IgD-negative memory B cell (primary cell): Measurements from ENCODE around the gene TADA1. TPM values are rescaled to one million over a fixed set of nuclear protein-coding genes. Genes with fewer than 3 reads are reported as not detected.
A peak's percentile ranks its signal among the peaks of the same experiment; 100 is the strongest.

Experiments
- H3K27ac Mint-ChIP-seq, 3 donors: one replicate each; pipeline ENCODE4 v1.8.0; 2020 to 2022; ENCODE audit warnings: mild to moderate bottlenecking in 3 of 3, mixed read lengths in 3 of 3, moderate library complexity in 1 of 3
- H3K27me3 Mint-ChIP-seq: one replicate; pipeline ENCODE4 v1.8.0; 2021; ENCODE audit warnings: mixed read lengths
- H3K36me3 Mint-ChIP-seq: one replicate; pipeline ENCODE4 v1.8.0; 2020; ENCODE audit warnings: mild to moderate bottlenecking, mixed read lengths
- H3K4me1 Mint-ChIP-seq, 3 donors: one replicate each; pipeline ENCODE4 v1.8.0; 2020 to 2022; ENCODE audit warnings: mixed read lengths in 3 of 3, mild to moderate bottlenecking in 1 of 3
- H3K4me3 Mint-ChIP-seq, 4 donors: one replicate each; pipeline ENCODE4 v1.8.0; 2020 to 2022; ENCODE audit warnings: mild to moderate bottlenecking in 4 of 4, mixed read lengths in 4 of 4, moderate library complexity in 3 of 4
- H3K9me3 Mint-ChIP-seq, 3 donors: one replicate each; pipeline ENCODE4 v1.8.0; 2020 to 2021; ENCODE audit warnings: mixed read lengths in 3 of 3, mild to moderate bottlenecking in 1 of 3
- polyA plus RNA-seq: library from polyadenylated mRNA; unstranded; fragments of 300-500 nt; fragmentation: Illumina TruSeq; gene quantifications from one replicate; pipeline ENCODE4 v1.2.3, GENCODE V29; 2021

TADA1 gene
- 14.6 TPM for polyA plus RNA-seq

GRCh38 chr1:166875734-166876539 lies at the start of gene TADA1:
TSS of gene TADA1 (minus strand) at chr1:166876264. CDS start at chr1:166876233, 31 bp downstream.
- Mint-ChIP-seq H3K36me3 (peaks cover 1% of the 10 kb centered on the region), H3K4me3 (peak within 1 kb of the TSS; percentile 88 to 98 (median 98)), H3K27ac (peak within 1 kb of the TSS; percentile 83 to 98 (median 95)), H3K9me3 (peaks cover 0 to 2% (median 0%) of the 10 kb centered on the region in 3 donors), H3K4me1 (peaks cover 22 to 33% (median 22%) of the 10 kb centered on the region in 3 donors), H3K27me3 (no peaks in the 10 kb centered on the region)

- Mint-ChIP-seq H3K27me3 (peaks cover 6% of the 10 kb centered on the region), H3K4me1 (peaks cover 2 to 9% (median 5%) of the 10 kb centered on the region in 3 donors), H3K36me3 (no peaks in the 10 kb centered on the region), H3K4me3 (peak overlapping the region in 1 of 4 donors; percentile 60), H3K9me3 (no peaks in the 10 kb centered on the region), H3K27ac (no peak overlapping the region)
Observed at GRCh38 chr1:166924823-166925541, 48.9 kb upstream of the TADA1 start.

GRCh38 chr1:166920561-166921475 lies 44.8 kb upstream of the TADA1 start:
- Mint-ChIP-seq H3K4me1 (peaks cover 2 to 10% (median 5%) of the 10 kb centered on the region in 3 donors), H3K27me3 (peaks cover 15% of the 10 kb centered on the region), H3K36me3 (no peaks in the 10 kb centered on the region), H3K9me3 (no peaks in the 10 kb centered on the region), H3K27ac (no peak overlapping the region), H3K4me3 (peak overlapping the region in 3 of 4 donors; percentile 74 to 83 (median 81))

- no peak overlapping the region for H3K4me3 Mint-ChIP-seq
- H3K4me1 Mint-ChIP-seq: peaks cover 0 to 4% (median 0%) of the 10 kb centered on the region in 3 donors
- no peaks in the 10 kb centered on the region for H3K9me3 Mint-ChIP-seq
- H3K27me3 Mint-ChIP-seq: peaks cover 15% of the 10 kb centered on the region
- H3K27ac Mint-ChIP-seq: no peak overlapping the region
- peaks cover 1% of the 10 kb centered on the region for H3K36me3 Mint-ChIP-seq
Observed at GRCh38 chr1:166918956-166919316, 42.9 kb upstream of the TADA1 start.

GRCh38 chr1:166918088-166918955 lies 42.3 kb upstream of the TADA1 start:
- Mint-ChIP-seq H3K27ac (no peak overlapping the region), H3K4me1 (peaks cover 0 to 4% (median 0%) of the 10 kb centered on the region in 3 donors), H3K36me3 (peaks cover 1% of the 10 kb centered on the region), H3K9me3 (no peaks in the 10 kb centered on the region), H3K27me3 (peaks cover 16% of the 10 kb centered on the region), H3K4me3 (no peak overlapping the region)

GRCh38 chr1:166915941-166916340 lies 39.9 kb upstream of the TADA1 start:
- Mint-ChIP-seq H3K36me3 (peaks cover 1% of the 10 kb centered on the region), H3K27me3 (peaks cover 14% of the 10 kb centered on the region), H3K4me1 (peaks cover 0 to 4% (median 0%) of the 10 kb centered on the region in 3 donors), H3K27ac (no peak overlapping the region), H3K9me3 (peaks cover 0 to 3% (median 2%) of the 10 kb centered on the region in 3 donors), H3K4me3 (no peak overlapping the region)

- Mint-ChIP-seq H3K4me1 (peaks cover 0 to 3% (median 0%) of the 10 kb centered on the region in 3 donors), H3K9me3 (peaks cover 0 to 3% (median 2%) of the 10 kb centered on the region in 3 donors), H3K4me3 (no peak overlapping the region), H3K27me3 (peaks cover 11% of the 10 kb centered on the region), H3K27ac (no peak overlapping the region), H3K36me3 (peaks cover 1% of the 10 kb centered on the region)
Observed at GRCh38 chr1:166915042-166915441, 39.0 kb upstream of the TADA1 start.

GRCh38 chr1:166914111-166914510 lies 38.0 kb upstream of the TADA1 start:
- no peak overlapping the region for H3K4me3 Mint-ChIP-seq
- H3K9me3 Mint-ChIP-seq: peaks cover 0 to 3% (median 2%) of the 10 kb centered on the region in 3 donors
- peaks cover 6% of the 10 kb centered on the region for H3K27me3 Mint-ChIP-seq
- peaks cover 0 to 1% (median 0%) of the 10 kb centered on the region in 3 donors for H3K4me1 Mint-ChIP-seq
- peaks cover 1% of the 10 kb centered on the region for H3K36me3 Mint-ChIP-seq
- no peak overlapping the region for H3K27ac Mint-ChIP-seq

- Mint-ChIP-seq H3K4me1 (peaks cover 0 to 5% (median 0%) of the 10 kb centered on the region in 3 donors), H3K36me3 (peaks cover 1% of the 10 kb centered on the region), H3K9me3 (peaks cover 0 to 3% (median 2%) of the 10 kb centered on the region in 3 donors), H3K4me3 (no peak overlapping the region), H3K27me3 (peaks cover 6% of the 10 kb centered on the region), H3K27ac (no peak overlapping the region)
Observed at GRCh38 chr1:166911624-166912023, 35.6 kb upstream of the TADA1 start.

- H3K4me1 Mint-ChIP-seq: peaks cover 0 to 5% (median 0%) of the 10 kb centered on the region in 3 donors
- H3K9me3 Mint-ChIP-seq: peaks cover 0 to 3% (median 2%) of the 10 kb centered on the region in 3 donors
- peak overlapping the region in 1 of 3 donors; percentile 38 for H3K27ac Mint-ChIP-seq
- H3K36me3 Mint-ChIP-seq: peaks cover 1% of the 10 kb centered on the region
- H3K27me3 Mint-ChIP-seq: peaks cover 9% of the 10 kb centered on the region
- H3K4me3 Mint-ChIP-seq: no peak overlapping the region
Observed at GRCh38 chr1:166910396-166910994, 34.4 kb upstream of the TADA1 start.

- Mint-ChIP-seq H3K27ac (no peak overlapping the region), H3K36me3 (no peaks in the 10 kb centered on the region), H3K4me3 (no peak overlapping the region), H3K4me1 (peaks cover 0 to 5% (median 4%) of the 10 kb centered on the region in 3 donors), H3K27me3 (peaks cover 9% of the 10 kb centered on the region), H3K9me3 (peaks cover 0 to 3% (median 2%) of the 10 kb centered on the region in 3 donors)
Observed at GRCh38 chr1:166908942-166909341, 32.9 kb upstream of the TADA1 start.

GRCh38 chr1:166907763-166908162 lies 31.7 kb upstream of the TADA1 start:
- Mint-ChIP-seq H3K27ac (no peak overlapping the region), H3K27me3 (peaks cover 9% of the 10 kb centered on the region), H3K4me1 (peaks cover 3 to 15% (median 12%) of the 10 kb centered on the region in 3 donors), H3K9me3 (peaks cover 0 to 4% (median 1%) of the 10 kb centered on the region in 3 donors), H3K36me3 (no peaks in the 10 kb centered on the region), H3K4me3 (no peak overlapping the region)

- Mint-ChIP-seq H3K4me1 (peaks cover 8 to 22% (median 19%) of the 10 kb centered on the region in 3 donors), H3K36me3 (no peaks in the 10 kb centered on the region), H3K27me3 (peaks cover 9% of the 10 kb centered on the region), H3K9me3 (peaks cover 0 to 4% (median 0%) of the 10 kb centered on the region in 3 donors), H3K4me3 (no peak overlapping the region), H3K27ac (no peak overlapping the region)
Observed at GRCh38 chr1:166907051-166907450, 31.0 kb upstream of the TADA1 start.
